Measurements from ENCODE around the gene HNMT.

Gene HNMT

GRCh38 chr2:137957033-137957432, 7.2 kb upstream of the HNMT start:
- TF ChIP-seq CTCF (conservative IDR thresholded peaks at IDR 0.05) (no peak), ZFX (IDR thresholded peaks at IDR 0.05) (no peak)
- H3K27ac ChIP-seq = no peak overlapping the region

GRCh38 chr2:137959166-137959565, 5.1 kb upstream of the HNMT start:
- no peak overlapping the region for H3K27ac ChIP-seq
- TF ChIP-seq ZFX (IDR thresholded peaks at IDR 0.05) = no peak
- TF ChIP-seq CTCF (conservative IDR thresholded peaks at IDR 0.05) = no peak

GRCh38 chr2:137960223-137960622, 4.0 kb upstream of the HNMT start:
- no peak overlapping the region for H3K27ac ChIP-seq
- TF ChIP-seq CTCF (conservative IDR thresholded peaks at IDR 0.05) (no peak), ZFX (IDR thresholded peaks at IDR 0.05) (no peak)

GRCh38 chr2:137961602-137962001, 2.7 kb upstream of the HNMT start:
- no peak overlapping the region for H3K27ac ChIP-seq
- TF ChIP-seq CTCF (conservative IDR thresholded peaks at IDR 0.05) (no peak), ZFX (IDR thresholded peaks at IDR 0.05) (no peak)

GRCh38 chr2:137963535-137964065, 673 bp upstream of the HNMT start:
- no peak overlapping the region; the same call in 1 of the 2 replicates for H3K27ac ChIP-seq
- TF ChIP-seq CTCF (conservative IDR thresholded peaks at IDR 0.05) = no peak
- no peak for TF ChIP-seq ZFX (IDR thresholded peaks at IDR 0.05)

- H3K27ac ChIP-seq = no peak overlapping the region
Measured at GRCh38 chr2:137964859-137965459, 686 bp downstream of the HNMT start.

More at GRCh38 chr2:137964859-137965459, 686 bp downstream of the HNMT start:
- TF ChIP-seq ZFX (IDR thresholded peaks at IDR 0.05) = no peak
- no peak for TF ChIP-seq CTCF (conservative IDR thresholded peaks at IDR 0.05)
